Endothelial cell of umbilical vein (primary cell): ENCODE measurements around the gene NRAS. TPM values are rescaled to one million over a fixed set of nuclear protein-coding genes. Genes with fewer than 3 reads are reported as not detected.

Experiments used
- BruUV-seq: library from RNA; stranded (reverse); fragments of 400-500 nt; replicated peaks from 2 replicates; lab custom pipeline; 2021; lab: Mats Ljungman, UMichigan
- CTCF ChIA-PET: fragments of 300-600, 350-600 bp; sonication (Branson Sonifier 250); formaldehyde crosslinking; loops from one replicate; lab custom pipeline; 2021; ENCODE audit warnings: antibody characterized with exemption, inconsistent platforms; lab: Charles Lee
- POLR2A ChIA-PET: fragments of 300-600, 350-600 bp; sonication (Branson Sonifier 250); formaldehyde crosslinking; loops from one replicate; lab custom pipeline; 2021; ENCODE audit warnings: antibody characterized with exemption, inconsistent platforms; lab: Charles Lee
- DNase-seq: peaks from one replicate; pipeline ENCODE4 v3.0.0-alpha.2; 2011; ENCODE audit warnings: low read depth, low spot score
- FAIRE-seq: peaks from 2 replicates; lab custom pipeline; 2011; peaks lifted over from hg19 to GRCh38; lab: Jason Lieb, UNC
- H2AFZ ChIP-seq: 2 replicates; pipeline ENCODE4 v1.6.0; 2012; ENCODE audit warnings: low read depth, low read length, control low read depth, inconsistent platforms
- H3K27ac ChIP-seq: 2 replicates; pipeline ENCODE4 v1.5.1; 2011; ENCODE audit warnings: low read depth, mild to moderate bottlenecking, control low read depth, low read length, moderate library complexity; ENCODE audit not compliant: insufficient read depth
- H3K27me3 ChIP-seq, 2 experiments: 2 replicates each; pipeline versions ENCODE4 v1.6.0 to v1.6.1; 2011; ENCODE audit warnings: low read length in 2 of 2, mixed read lengths in 1 of 2; ENCODE audit not compliant: control insufficient read depth in 2 of 2, insufficient read depth in 2 of 2
- H3K36me3 ChIP-seq, 2 experiments: 2 replicates in 1 of 2; 3 replicates in 1 of 2; pipeline ENCODE4 v1.5.1; 2011; ENCODE audit warnings: low read length in 2 of 2, mild to moderate bottlenecking in 1 of 2, moderate library complexity in 1 of 2; ENCODE audit not compliant: control insufficient read depth in 2 of 2, insufficient read depth in 2 of 2; ENCODE audit errors: extremely low read depth in 1 of 2
- H3K4me1 ChIP-seq: 3 replicates; pipeline ENCODE4 v1.5.1; 2011; ENCODE audit warnings: mild to moderate bottlenecking, low read length; ENCODE audit not compliant: control insufficient read depth, insufficient read depth; ENCODE audit errors: extremely low read depth
- H3K4me2 ChIP-seq: 2 replicates; pipeline ENCODE4 v1.6.1; 2011; ENCODE audit warnings: low read length, control low read depth, mixed read lengths; ENCODE audit not compliant: insufficient read depth
- H3K4me3 ChIP-seq, 3 experiments: fragments of 200-600 bp in 1 of 3; sonication (generic), shearing (Covaris generic) in 1 of 3; replicated peaks in 1 of 3; 2 replicates each; pipeline ENCODE4 v1.5.1; 2011 to 2016; ENCODE audit warnings: control low read depth in 3 of 3, low read length in 3 of 3, mild to moderate bottlenecking in 2 of 3, inconsistent platforms in 1 of 3, low read depth in 1 of 3, moderate library complexity in 1 of 3; ENCODE audit not compliant: insufficient read depth in 1 of 3
- H3K79me2 ChIP-seq: 2 replicates; pipeline ENCODE4 v1.6.0; 2012; ENCODE audit warnings: low read length, inconsistent platforms; ENCODE audit not compliant: control insufficient read depth, insufficient read depth
- H3K9ac ChIP-seq: replicated peaks from 2 replicates; pipeline ENCODE3; 2011; ENCODE audit warnings: low read length, control low read depth; ENCODE audit not compliant: insufficient read depth; ENCODE audit errors: extremely low read depth
- H3K9me1 ChIP-seq: replicated peaks from 3 replicates; pipeline ENCODE4 v1.6.0; 2011; ENCODE audit warnings: mild to moderate bottlenecking, low read length; ENCODE audit not compliant: control insufficient read depth, insufficient read depth; ENCODE audit errors: extremely low read depth
- H3K9me3 ChIP-seq: replicated peaks from 2 replicates; pipeline ENCODE4 v1.5.1; 2012; ENCODE audit warnings: low read length, inconsistent platforms; ENCODE audit not compliant: control insufficient read depth, insufficient read depth
- H4K20me1 ChIP-seq: replicated peaks from 2 replicates; pipeline ENCODE3; 2011; ENCODE audit warnings: mild to moderate bottlenecking, low read length; ENCODE audit not compliant: control insufficient read depth, insufficient read depth; ENCODE audit errors: extremely low read depth
- CTCF ChIP-seq, 2 donors: IDR thresholded peaks; 1 replicate in 1 of 2; 2 replicates in 1 of 2; pipeline ENCODE4 v1.5.1; 2011; ENCODE audit warnings: low read length in 2 of 2, mild to moderate bottlenecking in 2 of 2, moderate library complexity in 2 of 2, control low read depth in 1 of 2, inconsistent platforms in 1 of 2, low read depth in 1 of 2; ENCODE audit not compliant: insufficient read depth in 1 of 2; ENCODE audit errors: extremely low read depth in 1 of 2
- EZH2 ChIP-seq: IDR thresholded peaks from 2 replicates; pipeline ENCODE4 v1.6.1; 2012; ENCODE audit warnings: borderline replicate concordance, low read depth, mild to moderate bottlenecking, moderate library complexity, low read length, inconsistent platforms; ENCODE audit not compliant: severe bottlenecking
- FOS ChIP-seq: IDR thresholded peaks from 2 replicates; pipeline ENCODE4 v1.6.1; 2011; ENCODE audit warnings: mild to moderate bottlenecking, low read length, moderate library complexity, borderline replicate concordance; ENCODE audit not compliant: insufficient read depth
- GATA2 ChIP-seq: IDR thresholded peaks from 2 replicates; pipeline ENCODE4 v1.7.0; 2011; ENCODE audit warnings: low read depth, mild to moderate bottlenecking, moderate library complexity, mixed read lengths, low read length; ENCODE audit not compliant: insufficient read length, insufficient read depth
- JUN ChIP-seq: IDR thresholded peaks from 2 replicates; pipeline ENCODE4 v1.6.1; 2011; ENCODE audit warnings: borderline replicate concordance, low read depth; ENCODE audit not compliant: insufficient read length, insufficient read depth
- MAX ChIP-seq: IDR thresholded peaks from 2 replicates; pipeline ENCODE4 v1.6.1; 2011; ENCODE audit not compliant: insufficient read depth, insufficient read length
- MYC ChIP-seq: IDR thresholded peaks from one replicate; pipeline ENCODE4 v1.6.1; 2011; ENCODE audit warnings: mild to moderate bottlenecking, low read depth, low read length
- POLR2A ChIP-seq: IDR thresholded peaks from 2 replicates; pipeline ENCODE4 v1.6.1; 2012; ENCODE audit warnings: low read depth, mild to moderate bottlenecking, control low read depth, low read length
- POLR2AphosphoS5 ChIP-seq: IDR thresholded peaks from 2 replicates; pipeline ENCODE4 v1.6.1; 2012; ENCODE audit warnings: low read depth, mild to moderate bottlenecking, control low read depth, low read length, moderate library complexity; ENCODE audit not compliant: insufficient read depth
- dilution Hi-C: fragments of 300-500 bp; cut with MboI; formaldehyde crosslinking; loops from one replicate; pipeline ENCODE4 v1.15.0; 2019; ENCODE audit warnings: low sequenced_read_pairs; ENCODE audit not compliant: extremely low pct_ligation_motif_present
- intact Hi-C: fragments of 100-400 bp; cut with micrococcal nuclease; formaldehyde crosslinking; loops from one replicate; pipeline ENCODE4 v1.10.0; 2022
- polyA plus RNA-seq, 4 experiments: library from polyadenylated mRNA; depleted of rRNA in 3 of 4; stranded (reverse) in 3 of 4; unstranded in 1 of 4; fragments of >200 nt; gene quantifications; 2 replicates each; pipeline versions ENCODE4 v1.2.1 to v1.2.3, GENCODE V29; 2011 to 2012; ENCODE audit warnings: missing spikeins in 1 of 4
- total RNA-seq: library from RNA; stranded (reverse); gene quantifications from 2 replicates; pipeline ENCODE4 v1.2.3, GENCODE V29; 2021

Gene NRAS
- total and polyA plus RNA-seq, 2 donors (not counting 3 experiments of a cell fraction or from before 2014, with no cell fraction given): 29.4 to 76.5 TPM

- H3K4me1 ChIP-seq: peaks cover 11% of the 10 kb centered on the region
- peak overlapping the region; percentile 97 for H2AFZ ChIP-seq
- no peaks in the 10 kb centered on the region for H3K9me1 ChIP-seq
- H3K79me2 ChIP-seq: no peaks in the 10 kb centered on the region
- POLR2A ChIA-PET: no interaction called here
- H3K27ac ChIP-seq: no peak overlapping the region
- intact Hi-C loops (no loop called here), dilution Hi-C loops (no loop called here)
- no peaks in the 10 kb centered on the region for H3K36me3 ChIP-seq
- no TSS peak for BruUV-seq
- no peaks in the 10 kb centered on the region for H4K20me1 ChIP-seq
- peak overlapping the region; percentile 91 for H3K4me2 ChIP-seq
- FAIRE-seq (no peak), DNase-seq (no peak)
- CTCF ChIA-PET: interaction anchor here (1.2 to 1.5 kb wide), 5 partner anchors 9 to 386 kb away, joined by 3 to 8 read pairs (median 5); no protein-coding TSS in a partner anchor
- H3K9ac ChIP-seq: peak overlapping the region; percentile 3
- H3K9me3 ChIP-seq: no peaks in the 10 kb centered on the region
- peak overlapping the region; percentile 56 to 65 (median 62) for H3K4me3 ChIP-seq
- H3K27me3 ChIP-seq: peaks cover 4 to 13% of the 10 kb centered on the region in 2 experiments
- TF ChIP-seq JUN (no peak), POLR2A (no peak), FOS (no peak), CTCF (IDR thresholded peaks at IDR 0.05; ENCODE audit: extremely low read depth in 1 of 2, insufficient read depth in 1 of 2, low read depth in 1 of 2, low read length in 2 of 2) (no peak), MYC (no peak), MAX (no peak), GATA2 (no peak), POLR2AphosphoS5 (no peak), EZH2 (no peak)
Observed at GRCh38 chr1:114668784-114669561, 47.6 kb downstream of the NRAS start.
